LNCAP (cell line): ENCODE results near the gene NEURL1.

Experiments
- CTCF ChIP-seq: fragments of 450-650 bp; IDR thresholded peaks from 2 replicates; pipeline ENCODE4 v1.5.1; 2017; ENCODE audit warnings: mild to moderate bottlenecking

NEURL1 gene

GRCh38 chr10:103499881-103500280, 6.4 kb downstream of the NEURL1 start:
- TF ChIP-seq CTCF: no peak

GRCh38 chr10:103500481-103500880, 7.0 kb downstream of the NEURL1 start:
- TF ChIP-seq CTCF: no peak

- no peak for TF ChIP-seq CTCF
These were observed 7.7 kb downstream of the NEURL1 start for GRCh38 chr10:103501186-103501585.

GRCh38 chr10:103502849-103503660, 9.6 kb downstream of the NEURL1 start:
- no peak for TF ChIP-seq CTCF

- no peak for TF ChIP-seq CTCF
These were observed 10.8 kb downstream of the NEURL1 start for GRCh38 chr10:103504181-103504783.

- no peak for TF ChIP-seq CTCF
These were observed 12.6 kb downstream of the NEURL1 start for GRCh38 chr10:103506061-103506460.

- no peak for TF ChIP-seq CTCF
These were observed 14.0 kb downstream of the NEURL1 start for GRCh38 chr10:103507235-103508191.
